Measurements from ENCODE around the gene ATRX. TPM values are rescaled to one million over a fixed set of nuclear protein-coding genes. Genes with fewer than 3 reads are reported as not detected.

The ATRX gene
- polyA plus RNA-seq, 1 of the 3 experiments (the other 2 are of a cell fraction), result 27.6 TPM

- ChIA-PET POLR2A (no interaction called here), CTCF (interaction anchor here (1.5 kb wide), 1 partner anchor 17 kb away, joined by 3 read pairs; no protein-coding TSS in a partner anchor)
- Histone ChIP-seq H3K4me1 (ENCODE audit: control insufficient read depth in 1 of 2, insufficient read depth in 2 of 2, low read depth in 1 of 2, low read length in 1 of 2) (no peaks in the 10 kb centered on the region), H3K9me2 (no peaks in the 10 kb centered on the region), H3K79me2 (ENCODE audit: insufficient read depth) (no peaks in the 10 kb centered on the region; the same call in 1 of the 2 replicates), H3K4me3 (ENCODE audit: low read depth in 2 of 2, low read length in 1 of 2) (no peak overlapping the region), H3K36me3 (replicated peaks in 1 of 2; ENCODE audit: control insufficient read depth in 1 of 2, insufficient read depth in 2 of 2, low read length in 1 of 2) (peaks cover 34 to 41% of the 10 kb centered on the region in 2 experiments), H3K27me3 (ENCODE audit: insufficient read depth) (no peaks in the 10 kb centered on the region), H3K4me2 (no peak overlapping the region), H3K27ac (ENCODE audit: low read depth in 2 of 2, low read length in 1 of 2) (no peak overlapping the region), H4K20me1 (ENCODE audit: insufficient read depth) (no peaks in the 10 kb centered on the region), H3K9me3 (no peaks in the 10 kb centered on the region), H3F3A (replicated peaks; ENCODE audit: insufficient read depth) (peaks cover 4% of the 10 kb centered on the region), H3K9ac (no peak overlapping the region), H2AFZ (ENCODE audit: low read depth) (no peak overlapping the region)
- TF ChIP-seq USF1 (IDR thresholded peaks at IDR 0.05; ENCODE audit: borderline replicate concordance, low read depth) (no peak), TEAD4 (IDR thresholded peaks at IDR 0.05; ENCODE audit: borderline replicate concordance, insufficient read depth) (no peak), USF2 (IDR thresholded peaks at IDR 0.05; ENCODE audit: borderline replicate concordance, low read depth, low read length) (no peak), GATA2 (CRISPR knock-in tag; IDR thresholded peaks at IDR 0.05) (no peak), FOXJ3 (CRISPR knock-in tag; IDR thresholded peaks at IDR 0.05) (no peak), RCOR1 (IDR thresholded peaks at IDR 0.05; ENCODE audit: low read length) (no peak), IRF3 (IDR thresholded peaks at IDR 0.05; ENCODE audit: low read depth, low read length) (no peak), JUND (IDR thresholded peaks at IDR 0.05) (no peak), TAF1 (IDR thresholded peaks at IDR 0.05; ENCODE audit: borderline replicate concordance, low read depth, low read length) (no peak), ELF1 (IDR thresholded peaks at IDR 0.05) (no peak), GABPA (IDR thresholded peaks at IDR 0.05; ENCODE audit: low read depth) (no peak), EP300 (IDR thresholded peaks at IDR 0.05; ENCODE audit: borderline replicate concordance in 1 of 2, low read depth in 1 of 2, low read length in 1 of 2) (no peak), FOSL2 (IDR thresholded peaks at IDR 0.05; ENCODE audit: borderline replicate concordance, low read depth) (no peak)
- no peak for DNase-seq
- 94% methylated on average over 2 of the region's 2 CpGs for WGBS (ENCODE audit: low lambda C conversion rate)
Measured at GRCh38 chrX:77505227-77505626, 280.8 kb downstream of the ATRX start.

- no peaks in the 10 kb centered on the region for H3K4me1 ChIP-seq (ENCODE audit: control insufficient read depth in 1 of 2, insufficient read depth in 2 of 2, low read depth in 1 of 2, low read length in 1 of 2)
- H3F3A ChIP-seq (replicated peaks; ENCODE audit: insufficient read depth), result peaks cover 4% of the 10 kb centered on the region
- H3K36me3 ChIP-seq (replicated peaks in 1 of 2; ENCODE audit: control insufficient read depth in 1 of 2, insufficient read depth in 2 of 2, low read length in 1 of 2), result peaks cover 25 to 26% of the 10 kb centered on the region in 2 experiments
- H3K9me2 ChIP-seq, result no peaks in the 10 kb centered on the region
- WGBS (ENCODE audit: low lambda C conversion rate), result 21% methylated on average over 2 of the region's 2 CpGs
- H3K4me2 ChIP-seq, result no peak overlapping the region
- H3K27me3 ChIP-seq (ENCODE audit: insufficient read depth), result no peaks in the 10 kb centered on the region
- H3K79me2 ChIP-seq (ENCODE audit: insufficient read depth), result no peaks in the 10 kb centered on the region; the same call in 1 of the 2 replicates
- no peaks in the 10 kb centered on the region for H3K9me3 ChIP-seq
- H3K4me3 ChIP-seq (ENCODE audit: low read depth in 2 of 2, low read length in 1 of 2), result no peak overlapping the region
- no peaks in the 10 kb centered on the region for H4K20me1 ChIP-seq (ENCODE audit: insufficient read depth)
- H2AFZ ChIP-seq (ENCODE audit: low read depth), result no peak overlapping the region
- CTCF ChIA-PET, result interaction anchor here (0.7 to 2.0 kb wide), 3 partner anchors 13 to 26 kb away, joined by 3 to 5 read pairs (median 3); no protein-coding TSS in a partner anchor
- POLR2A ChIA-PET, result no interaction called here
- no peak overlapping the region for H3K27ac ChIP-seq (ENCODE audit: low read depth in 2 of 2, low read length in 1 of 2)
- no peak for DNase-seq
- no peak overlapping the region for H3K9ac ChIP-seq
- TF ChIP-seq SMC3 (IDR thresholded peaks at IDR 0.05; ENCODE audit: low read depth, low read length) (no peak), TAF1 (IDR thresholded peaks at IDR 0.05; ENCODE audit: borderline replicate concordance, low read depth, low read length) (no peak), SIN3A (IDR thresholded peaks at IDR 0.05; ENCODE audit: borderline replicate concordance, low read depth, low read length) (no peak), USF1 (IDR thresholded peaks at IDR 0.05; ENCODE audit: borderline replicate concordance, low read depth) (no peak), IRF3 (IDR thresholded peaks at IDR 0.05; ENCODE audit: low read depth, low read length) (no peak), FOXM1 (IDR thresholded peaks at IDR 0.05; ENCODE audit: low read depth) (no peak), NFIC (IDR thresholded peaks at IDR 0.05; ENCODE audit: borderline replicate concordance) (no peak), ZBTB33 (IDR thresholded peaks at IDR 0.05; ENCODE audit: borderline replicate concordance, low read depth) (no peak), RAD21 (IDR thresholded peaks at IDR 0.05; ENCODE audit: low read length) (no peak), MXI1 (IDR thresholded peaks at IDR 0.05; ENCODE audit: low read depth, low read length) (no peak), GATA2 (CRISPR knock-in tag; IDR thresholded peaks at IDR 0.05) (no peak), EP300 (IDR thresholded peaks at IDR 0.05; ENCODE audit: borderline replicate concordance in 1 of 2, low read depth in 1 of 2, low read length in 1 of 2) (no peak), GABPA (IDR thresholded peaks at IDR 0.05; ENCODE audit: low read depth) (no peak)
Measured at GRCh38 chrX:77502951-77503525, 283.0 kb downstream of the ATRX start.

Data from SK-N-SH (cell line).